ENCODE data around the gene SMYD3. TPM values are rescaled to one million over a fixed set of nuclear protein-coding genes. Genes with fewer than 3 reads are reported as not detected.
A peak's percentile ranks its signal among the peaks of the same experiment; 100 is the strongest.

SMYD3 gene
- total RNA-seq, 2 donors from 2014 or later: 15.8 to 21.8 TPM

DNA sequence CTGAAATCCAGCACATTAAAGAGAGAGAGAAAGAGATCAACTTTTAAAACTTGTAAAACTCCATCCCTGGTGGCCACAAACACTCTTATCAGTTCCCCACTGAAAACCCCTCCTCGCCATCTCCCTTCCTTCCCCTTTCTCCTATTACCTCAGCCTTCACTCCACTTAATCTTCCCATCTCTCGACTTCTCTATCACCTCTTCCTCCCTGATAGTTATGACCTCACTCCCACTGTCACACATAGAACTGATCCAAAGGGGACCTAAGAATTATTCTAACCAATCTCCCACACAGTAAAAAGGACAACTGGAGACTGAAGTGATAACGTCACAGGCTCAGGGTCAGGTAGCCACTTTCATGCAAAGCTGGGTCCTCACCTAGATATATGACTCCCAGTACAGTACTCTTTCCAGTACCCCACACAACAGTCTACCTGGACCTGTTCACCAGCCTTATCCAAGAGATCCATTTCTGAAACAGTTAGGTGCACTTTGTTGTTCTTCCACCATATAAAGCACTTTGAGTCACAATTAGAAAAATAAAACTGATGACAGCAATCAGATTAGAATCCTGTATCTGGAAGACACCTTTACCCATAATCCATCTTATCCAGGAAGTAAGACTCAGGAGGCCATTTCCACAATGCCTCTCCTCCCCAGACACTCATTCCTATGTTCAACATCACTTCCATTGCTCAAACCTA, 324.8 kb downstream of the SMYD3 start:
- DNase-seq (no peak), ATAC-seq (no peak)
- intact Hi-C loops (cut with DNase I, micrococcal nuclease): no loop called here

GRCh38 chr1:246181241-246181640, 325.8 kb downstream of the SMYD3 start:
- intact Hi-C loops (cut with DNase I, micrococcal nuclease): no loop called here
- no peak for ATAC-seq
- DNase-seq: no peak

- intact Hi-C loops (cut with DNase I, micrococcal nuclease): no loop called here
- ATAC-seq: no peak
- no peak for DNase-seq
These were observed 327.7 kb downstream of the SMYD3 start for GRCh38 chr1:246179401-246179800.

- DNase-seq (no peak), ATAC-seq (no peak)
- intact Hi-C loops (cut with DNase I, micrococcal nuclease): no loop called here
These were observed 328.3 kb downstream of the SMYD3 start for GRCh38 chr1:246178717-246179311.

GRCh38 chr1:246176126-246177024, 330.7 kb downstream of the SMYD3 start:
- no peak for DNase-seq
- intact Hi-C loops (cut with DNase I, micrococcal nuclease): no loop called here

GRCh38 chr1:246170574-246171261, 336.4 kb downstream of the SMYD3 start:
- ATAC-seq (no peak), DNase-seq (no peak)
- intact Hi-C loops (cut with DNase I, micrococcal nuclease): no loop called here

More at GRCh38 chr1:246176126-246177024, 330.7 kb downstream of the SMYD3 start:
- ATAC-seq: no peak

GRCh38 chr1:246169486-246169885, 337.6 kb downstream of the SMYD3 start:
- no peak for DNase-seq
- intact Hi-C loops (cut with DNase I, micrococcal nuclease): no loop called here
- no peak for ATAC-seq

DNA sequence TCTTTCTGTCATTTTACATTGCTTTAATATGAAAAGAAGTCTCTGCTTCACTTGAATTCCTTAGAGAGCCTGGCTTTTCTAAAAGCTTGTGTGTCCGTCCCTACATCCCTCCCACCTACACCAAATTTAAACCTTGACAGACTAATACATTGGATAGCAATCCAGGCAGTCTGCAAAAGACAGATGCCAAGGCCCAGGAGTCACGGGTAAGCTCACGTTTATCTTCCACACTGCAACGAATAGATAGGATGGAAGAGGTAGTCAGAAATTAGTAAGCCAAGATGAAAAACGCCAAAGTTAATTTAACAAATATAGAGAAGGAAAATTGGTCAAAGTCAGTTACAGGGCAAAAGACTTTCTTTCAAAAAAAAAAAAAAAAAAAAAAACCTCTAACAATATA, 338.1 kb downstream of the SMYD3 start:
- intact Hi-C loops (cut with DNase I, micrococcal nuclease): no loop called here
- ATAC-seq (no peak), DNase-seq (no peak)

- no peak for ATAC-seq
- intact Hi-C loops (cut with DNase I, micrococcal nuclease): no loop called here
- DNase-seq: no peak
These were observed 340.2 kb downstream of the SMYD3 start for GRCh38 chr1:246166841-246167240.

DNA sequence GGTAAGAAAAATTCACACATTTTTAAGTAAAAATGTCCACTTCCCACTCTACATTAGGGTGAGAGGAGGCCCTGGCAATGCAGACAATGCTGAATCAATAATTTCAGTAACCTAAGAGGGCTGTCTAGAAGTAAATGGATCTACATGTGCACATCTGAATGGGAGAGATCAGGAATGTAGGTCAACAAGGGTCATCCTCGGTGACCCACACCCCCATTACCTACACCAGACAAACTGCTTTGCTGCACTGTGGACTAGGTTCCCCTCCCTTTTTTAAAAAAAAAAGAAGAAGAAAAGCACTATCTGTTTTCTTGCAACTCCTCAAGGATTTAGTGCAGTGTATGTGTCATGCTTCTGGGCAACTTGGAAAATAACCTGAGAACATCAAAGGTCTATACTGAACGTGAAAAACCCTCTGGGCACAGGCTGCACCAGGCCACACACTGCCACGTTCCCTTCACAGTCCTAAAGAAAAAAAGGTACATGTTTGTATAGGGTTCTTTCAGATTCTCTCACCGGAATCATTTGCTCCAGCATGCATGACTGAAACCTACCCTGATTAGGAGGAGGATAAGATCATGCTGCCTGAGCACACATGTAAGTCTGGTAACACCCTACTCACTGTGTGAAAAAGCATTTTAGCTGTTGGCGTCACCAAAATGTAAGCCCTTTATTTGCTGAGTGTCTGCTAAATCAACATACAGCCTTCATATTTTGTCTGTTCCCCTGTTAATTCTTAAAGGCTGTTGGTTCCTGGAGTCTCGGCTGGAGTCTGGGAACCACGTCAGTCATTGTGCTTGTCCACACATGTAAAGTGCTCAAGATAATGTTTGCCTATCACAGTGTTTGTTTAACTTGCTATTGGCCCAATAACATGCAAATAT, 341.0 kb downstream of the SMYD3 start:
- ATAC-seq: peak; percentile 99
- intact Hi-C loops (cut with DNase I, micrococcal nuclease): no loop called here

DNA sequence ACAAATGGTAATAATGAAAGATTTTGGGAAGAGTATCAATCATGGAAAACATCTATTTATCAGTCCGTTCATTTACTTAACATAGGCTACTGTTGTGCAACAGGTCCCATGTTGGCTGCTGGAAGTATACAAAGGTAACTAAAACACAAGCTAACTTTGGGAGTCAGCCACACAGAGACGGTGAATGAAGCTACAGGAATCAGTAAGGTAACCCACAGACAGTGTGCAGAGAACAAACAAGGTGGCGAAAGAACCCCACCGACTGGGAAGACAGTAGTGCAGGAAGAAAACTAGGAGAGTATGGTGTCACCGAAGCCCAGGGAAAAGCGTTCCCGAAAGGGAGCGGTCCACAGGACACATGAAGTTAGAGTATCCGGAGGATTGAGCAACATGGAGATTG, 342.3 kb downstream of the SMYD3 start:
- ATAC-seq (no peak), DNase-seq (no peak)
- intact Hi-C loops (cut with DNase I, micrococcal nuclease): no loop called here

More for the DNA sequence above, 341.0 kb downstream of the SMYD3 start:
- peak in 1 of 2 donors; percentile 34 for DNase-seq

- DNase-seq: no peak
- no peak for ATAC-seq
- intact Hi-C loops (cut with DNase I, micrococcal nuclease): no loop called here
These were observed 344.5 kb downstream of the SMYD3 start for GRCh38 chr1:246162560-246162959.

DNA sequence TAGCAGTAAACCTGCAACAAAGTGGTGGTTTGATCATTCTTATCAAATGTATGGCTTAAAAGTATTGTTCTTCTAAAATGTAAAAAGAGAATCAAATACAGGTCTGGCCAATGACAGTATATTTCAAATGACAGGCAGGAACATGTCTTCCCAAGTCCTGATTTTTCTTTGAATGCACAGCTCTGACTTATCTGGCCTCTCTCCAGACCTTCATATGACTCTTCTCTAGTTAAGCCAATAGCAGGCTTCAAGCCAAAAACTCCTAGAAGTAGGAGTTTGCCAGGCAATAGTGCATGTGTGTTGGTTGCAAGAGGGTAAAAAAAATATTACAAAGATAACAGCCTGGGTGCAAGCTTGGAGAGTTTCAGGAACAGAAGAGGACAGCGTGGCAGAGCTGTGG, 345.5 kb downstream of the SMYD3 start:
- intact Hi-C loops (cut with DNase I, micrococcal nuclease): no loop called here

GRCh38 chr1:246160905-246161304, 346.2 kb downstream of the SMYD3 start:
- no peak for DNase-seq
- intact Hi-C loops (cut with DNase I, micrococcal nuclease): no loop called here

More for the DNA sequence above, 345.5 kb downstream of the SMYD3 start:
- DNase-seq (no peak), ATAC-seq (no peak)

DNA sequence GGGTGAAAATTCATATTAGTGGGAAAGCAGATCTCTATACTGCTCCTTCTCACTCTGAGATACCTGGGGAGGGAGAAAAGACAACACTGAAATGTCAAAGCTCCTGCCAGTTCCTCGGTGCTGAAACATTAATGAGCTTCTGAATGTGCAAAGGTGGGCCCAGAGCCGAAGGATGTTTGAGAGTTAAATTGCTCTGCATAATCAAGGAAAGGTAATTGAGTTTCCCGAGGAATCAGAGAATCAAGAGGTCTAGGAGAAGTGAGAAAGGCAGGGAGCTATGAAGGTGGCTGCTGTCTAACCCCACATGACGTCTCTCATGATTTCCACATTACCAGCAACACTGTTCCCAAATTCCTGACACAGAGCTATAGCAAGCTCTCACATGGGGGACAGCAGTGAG, 346.7 kb downstream of the SMYD3 start:
- intact Hi-C loops (cut with DNase I, micrococcal nuclease): no loop called here
- ATAC-seq (no peak), DNase-seq (no peak)

More at GRCh38 chr1:246160905-246161304, 346.2 kb downstream of the SMYD3 start:
- no peak for ATAC-seq

DNA sequence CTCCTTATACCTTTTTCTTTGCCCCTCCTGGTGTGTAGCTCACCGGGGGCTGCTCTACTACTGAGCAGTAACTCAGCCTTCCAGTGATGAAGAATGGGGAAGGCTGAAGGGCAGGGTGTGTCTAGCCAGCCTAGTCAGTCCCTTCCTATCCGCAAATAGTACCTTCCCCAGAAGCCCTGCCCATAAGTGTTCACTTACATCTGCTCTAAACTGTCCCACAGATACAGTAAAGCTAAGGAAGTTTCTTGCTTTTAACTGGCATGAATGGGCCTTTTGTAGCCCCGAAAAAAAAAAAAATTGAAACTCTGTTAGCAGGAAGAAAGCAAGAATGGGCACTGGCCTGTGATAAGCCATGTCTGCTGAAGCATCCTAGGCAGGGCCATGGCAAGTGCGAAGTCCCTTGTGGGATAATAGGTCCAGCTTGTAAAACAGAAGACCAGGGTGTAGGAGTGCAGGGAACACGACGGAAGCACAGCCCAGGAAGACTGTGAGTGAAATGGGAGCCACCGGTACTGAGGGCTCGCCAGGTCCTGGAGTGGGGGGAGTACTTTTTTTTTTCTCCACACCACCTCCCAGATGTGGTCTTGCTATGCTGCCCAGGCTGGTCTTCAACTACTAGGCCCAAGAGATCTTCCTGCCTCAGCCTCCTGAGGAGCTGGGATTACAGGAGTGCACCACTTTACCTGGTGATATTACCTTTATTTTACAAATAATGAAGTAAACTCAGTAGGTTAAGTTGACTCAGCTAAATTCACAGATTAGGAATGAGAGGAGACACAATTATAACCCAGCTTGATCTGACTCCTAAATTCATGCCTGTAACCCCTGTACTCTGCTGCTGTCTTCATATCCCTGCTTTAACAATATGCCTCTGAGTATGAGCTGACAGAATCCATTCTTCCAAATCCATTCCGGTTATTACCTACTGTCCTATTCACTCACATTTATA, 347.5 kb downstream of the SMYD3 start:
- intact Hi-C loops (cut with DNase I, micrococcal nuclease): no loop called here
- peak; percentile 37 for ATAC-seq
- no peak for DNase-seq

GRCh38 chr1:246158131-246158530, 348.9 kb downstream of the SMYD3 start:
- intact Hi-C loops (cut with DNase I, micrococcal nuclease): no loop called here
- DNase-seq: no peak
- ATAC-seq: no peak

Data from left colon (tissue), 2 donors.